PC-9 (cell line): Measurements from ENCODE around the gene GTF3C1.

Source experiments
- EZH2 ChIP-seq: fragments of 200-600 bp; sonication (generic); IDR thresholded peaks from 2 replicates; pipeline ENCODE4 v1.8.0; 2017; ENCODE audit warnings: antibody characterized with exemption, low read depth
- TF ChIP-seq, protein P1 (sequence below): fragments of 200-600 bp; sonication (generic); conservative IDR thresholded peaks from 2 replicates; pipeline ENCODE4 v1.6.1; 2017; ENCODE audit warnings: mixed run types, antibody characterized with exemption, mild to moderate bottlenecking, moderate library complexity

DNA sequence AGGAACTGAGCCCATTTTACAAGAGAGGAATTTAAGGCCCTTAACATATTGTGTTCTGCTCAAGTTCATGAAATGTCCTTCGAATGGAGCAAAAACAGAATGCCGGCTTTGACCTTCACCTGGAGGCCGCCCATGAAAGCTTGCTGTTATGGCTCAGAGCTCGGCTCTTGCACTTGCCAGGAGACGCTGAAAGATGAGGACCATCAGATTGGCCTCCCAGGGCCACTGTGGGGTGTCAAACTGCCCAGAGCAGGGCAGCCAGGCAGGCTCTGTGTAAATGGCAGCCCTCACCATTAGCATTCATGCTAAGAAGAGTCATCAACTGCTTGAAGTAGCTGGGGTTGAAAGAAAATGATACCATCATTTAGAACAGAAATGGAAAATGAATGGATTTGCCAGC lies 108.4 kb downstream of the GTF3C1 start:
- TF ChIP-seq EZH2 = no peak
- TF ChIP-seq, protein P1, sequence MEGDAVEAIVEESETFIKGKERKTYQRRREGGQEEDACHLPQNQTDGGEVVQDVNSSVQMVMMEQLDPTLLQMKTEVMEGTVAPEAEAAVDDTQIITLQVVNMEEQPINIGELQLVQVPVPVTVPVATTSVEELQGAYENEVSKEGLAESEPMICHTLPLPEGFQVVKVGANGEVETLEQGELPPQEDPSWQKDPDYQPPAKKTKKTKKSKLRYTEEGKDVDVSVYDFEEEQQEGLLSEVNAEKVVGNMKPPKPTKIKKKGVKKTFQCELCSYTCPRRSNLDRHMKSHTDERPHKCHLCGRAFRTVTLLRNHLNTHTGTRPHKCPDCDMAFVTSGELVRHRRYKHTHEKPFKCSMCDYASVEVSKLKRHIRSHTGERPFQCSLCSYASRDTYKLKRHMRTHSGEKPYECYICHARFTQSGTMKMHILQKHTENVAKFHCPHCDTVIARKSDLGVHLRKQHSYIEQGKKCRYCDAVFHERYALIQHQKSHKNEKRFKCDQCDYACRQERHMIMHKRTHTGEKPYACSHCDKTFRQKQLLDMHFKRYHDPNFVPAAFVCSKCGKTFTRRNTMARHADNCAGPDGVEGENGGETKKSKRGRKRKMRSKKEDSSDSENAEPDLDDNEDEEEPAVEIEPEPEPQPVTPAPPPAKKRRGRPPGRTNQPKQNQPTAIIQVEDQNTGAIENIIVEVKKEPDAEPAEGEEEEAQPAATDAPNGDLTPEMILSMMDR = no peak
